Heart left ventricle (tissue), 16 donors: ENCODE measurements around the gene ZNF566. TPM values are rescaled to one million over a fixed set of nuclear protein-coding genes. Genes with fewer than 3 reads are reported as not detected.

ENCODE experiments used
- ATAC-seq, 4 donors: fragments of 200-7000 bp; cut with Tn5 transposase; one replicate each; pipeline ENCODE4 v1.9.1; 2020 to 2022; ENCODE audit warnings: moderate library complexity in 4 of 4, mild to moderate bottlenecking in 3 of 4, moderate number of reproducible peaks in 1 of 4
- DNase-seq, 5 donors: peaks; one replicate each; pipeline ENCODE4 v3.0.0-alpha.2; 2020
- H3K27ac ChIP-seq, 12 donors: fragments of 200-600 bp; sonication (generic) in 4 of 12; one replicate each; pipeline versions ENCODE4 v1.5.0 to v1.8.0; 2016 to 2022; ENCODE audit warnings: mild to moderate bottlenecking in 2 of 12
- H3K27me3 ChIP-seq, 9 donors: fragments of 200-600 bp; sonication (generic) in 2 of 9; one replicate each; pipeline versions ENCODE4 v1.5.1 to v1.8.0; 2016 to 2022; ENCODE audit warnings: mild to moderate bottlenecking in 3 of 9
- H3K36me3 ChIP-seq, 9 donors: fragments of 200-600 bp; sonication (generic) in 2 of 9; one replicate each; pipeline versions ENCODE4 v1.5.0 to v1.8.0; 2018 to 2022; ENCODE audit warnings: mild to moderate bottlenecking in 2 of 9
- H3K4me1 ChIP-seq, 12 donors: fragments of 200-600 bp; sonication (generic) in 4 of 12; one replicate each; pipeline versions ENCODE4 v1.5.0 to v1.8.0; 2016 to 2022; ENCODE audit warnings: mild to moderate bottlenecking in 3 of 12
- H3K4me3 ChIP-seq, 12 donors: fragments of 200-600 bp; sonication (generic) in 4 of 12; one replicate each; pipeline versions ENCODE4 v1.5.0 to v1.8.0; 2017 to 2022; ENCODE audit warnings: mild to moderate bottlenecking in 9 of 12, moderate library complexity in 4 of 12
- H3K9me3 ChIP-seq, 12 donors: fragments of 200-600 bp; sonication (generic) in 4 of 12; one replicate each; pipeline versions ENCODE4 v1.5.0 to v1.8.0; 2016 to 2022; ENCODE audit warnings: mild to moderate bottlenecking in 1 of 12
- POLR2A ChIP-seq, 2 donors: fragments of 450-650 bp; IDR thresholded peaks; one replicate each; pipeline ENCODE4 v1.6.1; 2017; ENCODE audit warnings: antibody characterized with exemption in 2 of 2, mild to moderate bottlenecking in 2 of 2, moderate library complexity in 2 of 2
- WGBS, 4 donors: extraction: QIAGEN DNeasy Blood & Tissue Kit in 2 of 4; methylation state at CpG; one replicate each; pipeline versions ENCODE4 v1.1.5 to v1.1.7; 2013 to 2018; 5-methylcytosine and 5-hydroxymethylcytosine counted together
- intact Hi-C, 10 donors: fragments of 100-400 bp; cut with DNase I; formaldehyde crosslinking; loops; one replicate each; pipeline versions ENCODE4 v1.11.1 to v1.14.2; 2022
- polyA plus RNA-seq, 2 donors: library from polyadenylated mRNA; stranded (reverse); fragments of 200-250 nt; gene quantifications; one replicate each; pipeline ENCODE4 v1.2.3, GENCODE V29; 2013
- total RNA-seq, 9 donors: library from RNA; depleted of rRNA in 2 of 9; stranded (reverse); fragments of >200 nt in 2 of 9; fragmentation: NEBNext Ultra II Directional in 3 of 9; extraction: Animal tissue kit (Norgen Biotek cat#: 25700) in 3 of 9; gene quantifications; one replicate each; pipeline versions ENCODE4 v1.1.0 to v1.2.4, GENCODE V29; 2016 to 2023
- TF ChIP-seq, protein P1 (sequence below), 12 donors: fragments of 200-600 bp; sonication (generic) in 4 of 12; IDR thresholded peaks; one replicate each; pipeline versions ENCODE4 v1.5.0 to v1.8.0; 2018 to 2022; ENCODE audit warnings: antibody characterized with exemption in 12 of 12, mild to moderate bottlenecking in 5 of 12
- donor health status: ischemic (EF 13 %, LVEDD 7.1; RV severe dilation, severe dysfunction).
- donor health status: healthy with polysubstance abuse.
- donor health status: DM: no; HTN: yes; CAD: no.
- donor health status: DM: no; HTN: no; CAD: no.
- donor health status: ischemic (EF 25% LVEDD 6.9; RV normal size, moderate dysfunction).
- donor health status: ischemic (EF 25% LVEDD 5.7; RV mildly dilated, moderate dysfunction).
- donor health status: healthy.
- donor health status: DM: yes; HTN: yes; CAD: no.
- donor health status: ischemic (EF 35%, LVEDD 5.7; RV mildly dilated, moderate dysfunction).
- donor health status: nonischemic (EF 11% LVEDD 7.7; RV severe dilation, severe dysfunction).
- donor health status: DM: yes; HTN: yes; CAD: no.
- donor health status: PGD.
- donor health status: ischemic (EF 29% LVEDD 5.4; RV normal size, mild dysfunction).
- donor health status: nonischemic (EF 23%, LVEDD 6.1; RV moderate dilation, normal function).

ZNF566 gene
- total and polyA plus RNA-seq, 11 donors: 3.7 to 14.0 (median 8.1) TPM

DNA sequence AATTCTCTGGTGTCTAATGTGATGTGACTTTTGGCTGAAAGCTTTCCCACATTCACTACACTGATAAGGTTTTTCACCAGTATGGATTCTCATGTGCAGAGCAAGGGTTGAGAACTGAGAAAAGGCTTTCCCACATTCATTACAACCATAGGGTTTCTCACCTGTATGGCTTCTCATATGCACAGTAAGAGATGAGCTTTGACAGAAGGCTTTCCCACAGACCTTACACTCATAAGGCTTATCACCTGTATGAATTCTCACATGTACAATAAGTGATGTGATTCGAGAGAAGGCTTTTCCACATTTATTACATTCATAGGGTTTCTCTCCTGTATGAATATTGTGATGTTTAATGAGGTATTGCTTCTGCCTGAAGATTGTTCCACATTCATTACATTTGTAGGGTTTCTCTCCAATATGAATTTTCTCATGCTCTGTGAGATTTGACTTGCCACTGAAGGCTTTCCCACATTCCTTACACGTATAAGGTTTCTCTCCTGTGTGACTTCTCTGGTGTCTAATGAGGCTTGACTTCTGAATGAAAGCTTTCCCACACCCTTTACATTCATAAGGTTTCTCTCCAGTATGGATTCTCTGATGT lies 24.8 kb upstream of the ZNF566 start:
- Histone ChIP-seq H3K4me1 (no peaks in the 10 kb centered on the region), H3K36me3 (peaks cover 25 to 90% (median 54%) of the 10 kb centered on the region in 9 donors), H3K4me3 (no peak overlapping the region), H3K9me3 (peaks cover 4 to 100% (median 95%) of the 10 kb centered on the region in 12 donors), H3K27me3 (no peaks in the 10 kb centered on the region), H3K27ac (no peak overlapping the region)
- DNase-seq: no peak
- 97 to 100% (median 98%) methylated on average over 2 of the region's 2 CpGs for WGBS, 4 donors
- TF ChIP-seq, protein P1, sequence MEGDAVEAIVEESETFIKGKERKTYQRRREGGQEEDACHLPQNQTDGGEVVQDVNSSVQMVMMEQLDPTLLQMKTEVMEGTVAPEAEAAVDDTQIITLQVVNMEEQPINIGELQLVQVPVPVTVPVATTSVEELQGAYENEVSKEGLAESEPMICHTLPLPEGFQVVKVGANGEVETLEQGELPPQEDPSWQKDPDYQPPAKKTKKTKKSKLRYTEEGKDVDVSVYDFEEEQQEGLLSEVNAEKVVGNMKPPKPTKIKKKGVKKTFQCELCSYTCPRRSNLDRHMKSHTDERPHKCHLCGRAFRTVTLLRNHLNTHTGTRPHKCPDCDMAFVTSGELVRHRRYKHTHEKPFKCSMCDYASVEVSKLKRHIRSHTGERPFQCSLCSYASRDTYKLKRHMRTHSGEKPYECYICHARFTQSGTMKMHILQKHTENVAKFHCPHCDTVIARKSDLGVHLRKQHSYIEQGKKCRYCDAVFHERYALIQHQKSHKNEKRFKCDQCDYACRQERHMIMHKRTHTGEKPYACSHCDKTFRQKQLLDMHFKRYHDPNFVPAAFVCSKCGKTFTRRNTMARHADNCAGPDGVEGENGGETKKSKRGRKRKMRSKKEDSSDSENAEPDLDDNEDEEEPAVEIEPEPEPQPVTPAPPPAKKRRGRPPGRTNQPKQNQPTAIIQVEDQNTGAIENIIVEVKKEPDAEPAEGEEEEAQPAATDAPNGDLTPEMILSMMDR (IDR thresholded peaks at IDR 0.05): no peak
- no peak for TF ChIP-seq POLR2A (IDR thresholded peaks at IDR 0.05)
- intact Hi-C loops: no loop called here
- ATAC-seq: no peak

DNA sequence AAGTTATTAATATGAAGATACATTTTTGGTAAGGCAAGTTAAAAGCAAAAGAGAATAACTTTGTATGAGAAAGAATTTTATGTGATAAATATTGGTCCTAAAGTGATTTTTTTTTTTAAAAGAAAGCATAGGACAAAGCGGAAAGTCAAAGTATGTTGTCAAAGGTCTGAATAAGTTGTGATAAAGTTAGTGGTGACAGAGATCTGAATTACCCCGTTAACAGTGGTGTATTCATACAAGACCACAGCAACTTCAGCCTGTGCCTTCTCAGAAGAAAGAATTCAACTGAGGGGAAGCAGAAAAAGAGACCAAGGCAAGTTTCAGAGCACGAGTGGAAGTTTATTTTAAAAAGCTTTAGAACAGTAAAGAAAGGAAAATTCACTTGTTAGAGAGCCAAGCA lies 19.0 kb upstream of the ZNF566 start:
- H3K27me3 ChIP-seq: no peaks in the 10 kb centered on the region
- H3K36me3 ChIP-seq: peaks cover 0 to 32% (median 0%) of the 10 kb centered on the region in 9 donors
- ATAC-seq: no peak
- no peak for DNase-seq
- 83 to 93% (median 90%) methylated on average over 3 of the region's 3 CpGs for WGBS, 4 donors
- no peak overlapping the region for H3K4me3 ChIP-seq
- peaks cover 0 to 97% (median 62%) of the 10 kb centered on the region in 12 donors for H3K9me3 ChIP-seq
- TF ChIP-seq, protein P1 (IDR thresholded peaks at IDR 0.05): no peak
- TF ChIP-seq POLR2A (IDR thresholded peaks at IDR 0.05): no peak
- H3K27ac ChIP-seq: no peak overlapping the region
- no peaks in the 10 kb centered on the region for H3K4me1 ChIP-seq
- intact Hi-C loops: no loop called here

DNA sequence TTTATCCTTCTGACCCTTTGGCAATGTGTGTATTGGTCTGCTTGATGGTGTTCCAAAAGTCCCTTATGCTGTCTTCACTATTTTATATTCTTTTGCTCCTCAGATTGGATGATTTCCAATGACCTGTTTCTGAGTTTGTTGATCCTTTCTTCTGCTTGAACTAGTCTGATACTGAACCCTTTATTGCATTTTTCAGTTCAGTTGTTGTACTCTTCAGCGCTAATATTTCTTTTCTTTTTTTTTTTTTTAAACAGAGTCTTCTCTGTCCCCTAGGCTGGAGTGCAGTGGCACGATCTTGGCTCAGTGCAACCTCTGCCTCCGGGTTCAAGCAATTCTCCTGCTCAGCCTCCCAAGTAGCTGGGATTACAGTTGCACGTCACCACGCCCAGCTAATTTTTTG lies 12.6 kb upstream of the ZNF566 start:
- Histone ChIP-seq H3K9me3 (peaks cover 0 to 82% (median 33%) of the 10 kb centered on the region in 12 donors), H3K27ac (no peak overlapping the region), H3K4me3 (no peak overlapping the region), H3K27me3 (no peaks in the 10 kb centered on the region), H3K36me3 (no peaks in the 10 kb centered on the region), H3K4me1 (no peaks in the 10 kb centered on the region)
- WGBS, 4 donors: 86 to 94% (median 90%) methylated on average over 5 of the region's 5 CpGs
- ATAC-seq (no peak), DNase-seq (no peak)
- TF ChIP-seq POLR2A (IDR thresholded peaks at IDR 0.05): no peak
- TF ChIP-seq, protein P1 (IDR thresholded peaks at IDR 0.05): no peak
- intact Hi-C loops: no loop called here

DNA sequence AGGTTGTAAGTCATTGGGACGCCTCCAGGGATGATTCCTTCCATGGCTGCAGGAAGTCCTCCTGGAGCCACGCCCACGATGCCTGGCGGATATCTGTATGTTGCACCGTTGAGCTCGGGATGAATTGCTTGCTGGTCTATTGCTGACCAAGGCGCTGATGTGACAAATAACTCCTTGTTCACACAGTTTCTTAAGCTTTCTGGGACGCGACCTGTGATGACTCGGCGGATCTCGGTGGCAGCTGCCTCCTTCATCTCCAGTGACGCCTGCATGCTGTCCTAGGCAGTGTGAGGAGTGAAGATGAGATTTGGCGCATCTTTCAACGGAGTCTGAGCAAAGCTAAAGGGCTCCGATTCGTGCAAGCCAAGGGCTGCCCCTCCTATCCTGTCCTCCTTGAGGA lies 7.6 kb upstream of the ZNF566 start:
- H3K36me3 ChIP-seq: no peaks in the 10 kb centered on the region
- no peak overlapping the region for H3K4me3 ChIP-seq
- intact Hi-C loops: loop anchor here in 2 of 10 donors (10.0 kb wide), 2 partner anchors 312 to 372 kb away; no protein-coding TSS in a partner anchor
- no peaks in the 10 kb centered on the region for H3K27me3 ChIP-seq
- WGBS, 4 donors: 87 to 93% (median 91%) methylated on average over 16 to 17 of the region's 17 CpGs
- DNase-seq: no peak
- peaks cover 0 to 43% (median 14%) of the 10 kb centered on the region in 12 donors for H3K9me3 ChIP-seq
- H3K27ac ChIP-seq: no peak overlapping the region
- no peaks in the 10 kb centered on the region for H3K4me1 ChIP-seq
- TF ChIP-seq POLR2A (IDR thresholded peaks at IDR 0.05): no peak
- TF ChIP-seq, protein P1 (IDR thresholded peaks at IDR 0.05): no peak
- no peak for ATAC-seq
